COLO829 (cell line): ENCODE data around the gene SLC6A5.

Experiments
- DNase-seq: peaks from one replicate; pipeline ENCODE4 v3.0.0; 2012; ENCODE audit warnings: low spot score

The SLC6A5 gene

GRCh38 chr11:20621679-20622078 is 22.3 kb downstream of the SLC6A5 start:
- no peak for DNase-seq

GRCh38 chr11:20623252-20623651 is 23.8 kb downstream of the SLC6A5 start:
- no peak for DNase-seq

- DNase-seq = no peak
Measured at GRCh38 chr11:20626279-20626678, 26.9 kb downstream of the SLC6A5 start.

GRCh38 chr11:20627026-20627425 is 27.6 kb downstream of the SLC6A5 start:
- DNase-seq = no peak

GRCh38 chr11:20627701-20628100 is 28.3 kb downstream of the SLC6A5 start:
- DNase-seq = no peak

GRCh38 chr11:20631519-20632168 is 32.2 kb downstream of the SLC6A5 start:
- no peak for DNase-seq

GRCh38 chr11:20632169-20632532 is 32.7 kb downstream of the SLC6A5 start:
- DNase-seq = no peak

GRCh38 chr11:20634044-20634443 is 34.6 kb downstream of the SLC6A5 start:
- no peak for DNase-seq

GRCh38 chr11:20634781-20635180 is 35.4 kb downstream of the SLC6A5 start:
- DNase-seq = no peak

GRCh38 chr11:20638074-20638473 is 38.7 kb downstream of the SLC6A5 start:
- DNase-seq = no peak

GRCh38 chr11:20639688-20640087 is 40.3 kb downstream of the SLC6A5 start:
- DNase-seq = no peak

GRCh38 chr11:20640401-20640800 is 41.0 kb downstream of the SLC6A5 start:
- DNase-seq = no peak

GRCh38 chr11:20644360-20644759 is 45.0 kb downstream of the SLC6A5 start:
- DNase-seq = no peak

- DNase-seq = peak; percentile 69
Measured at GRCh38 chr11:20647976-20648565, 48.7 kb downstream of the SLC6A5 start.

- no peak for DNase-seq
Measured at GRCh38 chr11:20652150-20652806, 52.9 kb downstream of the SLC6A5 start.

- no peak for DNase-seq
Measured at GRCh38 chr11:20654038-20654437, 54.6 kb downstream of the SLC6A5 start.

- DNase-seq = no peak
Measured at GRCh38 chr11:20656901-20657300, 57.5 kb downstream of the SLC6A5 start.

GRCh38 chr11:20658135-20658534 is 58.7 kb downstream of the SLC6A5 start:
- no peak for DNase-seq

GRCh38 chr11:20661445-20661844 is 62.0 kb downstream of the SLC6A5 start:
- DNase-seq = no peak

GRCh38 chr11:20661850-20662249 is 62.4 kb downstream of the SLC6A5 start:
- DNase-seq = no peak

GRCh38 chr11:20668131-20668809 is 68.9 kb downstream of the SLC6A5 start:
- DNase-seq = no peak

- DNase-seq = no peak
Measured at GRCh38 chr11:20668844-20669819, 69.7 kb downstream of the SLC6A5 start, which contains the start of gene NELL1. Gene NELL1, plus strand, starts transcription at chr11:20669586.
